Measurements from ENCODE around the gene CCR8.

DNA sequence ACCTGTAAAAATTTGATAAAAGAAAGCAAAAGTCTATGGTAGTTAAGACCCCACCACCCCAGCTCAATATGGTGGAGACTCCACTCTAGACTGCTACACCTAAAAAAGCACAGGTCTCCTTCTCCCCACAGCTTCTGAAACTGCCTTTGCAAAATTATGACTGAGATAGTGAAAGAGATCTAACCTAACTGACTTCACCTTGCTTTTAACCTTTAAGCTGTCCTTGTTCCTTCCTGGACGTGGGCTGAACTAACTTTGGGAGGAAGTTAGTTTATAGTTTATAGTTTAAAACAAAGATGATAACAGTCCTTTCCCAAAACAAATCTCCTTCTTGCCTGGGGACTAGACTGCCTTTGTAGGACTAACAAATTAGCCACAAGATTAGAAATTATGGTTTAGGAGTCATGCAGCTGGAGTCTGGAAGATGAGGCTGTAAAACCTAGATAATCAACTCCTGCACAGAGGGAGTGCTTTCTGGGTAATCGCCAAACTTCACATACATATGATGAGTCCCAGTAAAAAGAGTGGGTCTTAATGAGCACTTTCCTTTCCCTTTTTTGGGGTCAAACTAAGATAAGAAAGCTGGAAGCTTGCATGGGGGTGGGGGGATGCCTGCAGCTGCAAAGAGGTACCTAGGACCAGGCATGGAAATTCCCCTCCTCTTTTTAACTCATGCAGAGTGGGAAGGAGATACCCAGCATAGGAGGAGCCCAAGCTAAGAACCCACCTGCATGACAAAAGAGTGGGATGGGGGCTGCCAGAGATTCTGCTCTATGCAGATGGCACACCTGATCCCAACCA is 17.5 kb downstream of the CCR8 start:
- TF ChIP-seq, protein P1, sequence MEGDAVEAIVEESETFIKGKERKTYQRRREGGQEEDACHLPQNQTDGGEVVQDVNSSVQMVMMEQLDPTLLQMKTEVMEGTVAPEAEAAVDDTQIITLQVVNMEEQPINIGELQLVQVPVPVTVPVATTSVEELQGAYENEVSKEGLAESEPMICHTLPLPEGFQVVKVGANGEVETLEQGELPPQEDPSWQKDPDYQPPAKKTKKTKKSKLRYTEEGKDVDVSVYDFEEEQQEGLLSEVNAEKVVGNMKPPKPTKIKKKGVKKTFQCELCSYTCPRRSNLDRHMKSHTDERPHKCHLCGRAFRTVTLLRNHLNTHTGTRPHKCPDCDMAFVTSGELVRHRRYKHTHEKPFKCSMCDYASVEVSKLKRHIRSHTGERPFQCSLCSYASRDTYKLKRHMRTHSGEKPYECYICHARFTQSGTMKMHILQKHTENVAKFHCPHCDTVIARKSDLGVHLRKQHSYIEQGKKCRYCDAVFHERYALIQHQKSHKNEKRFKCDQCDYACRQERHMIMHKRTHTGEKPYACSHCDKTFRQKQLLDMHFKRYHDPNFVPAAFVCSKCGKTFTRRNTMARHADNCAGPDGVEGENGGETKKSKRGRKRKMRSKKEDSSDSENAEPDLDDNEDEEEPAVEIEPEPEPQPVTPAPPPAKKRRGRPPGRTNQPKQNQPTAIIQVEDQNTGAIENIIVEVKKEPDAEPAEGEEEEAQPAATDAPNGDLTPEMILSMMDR (IDR thresholded peaks at IDR 0.05), result no peak
- TF ChIP-seq POLR2A (IDR thresholded peaks at IDR 0.05) (no peak), POLR2AphosphoS5 (IDR thresholded peaks at IDR 0.05) (no peak)
